ENCODE measurements around the gene CD74. TPM values are rescaled to one million over a fixed set of nuclear protein-coding genes. Genes with fewer than 3 reads are reported as not detected.
"Not testable (repeated sequence)": the region's sequence is repeated elsewhere in the genome, so short reads cannot be mapped to it uniquely, and the experiment has no call there.

CD74 gene
- total RNA-seq, 4 donors from 2014 or later, result 123 to 291 (median 160) TPM

DNA sequence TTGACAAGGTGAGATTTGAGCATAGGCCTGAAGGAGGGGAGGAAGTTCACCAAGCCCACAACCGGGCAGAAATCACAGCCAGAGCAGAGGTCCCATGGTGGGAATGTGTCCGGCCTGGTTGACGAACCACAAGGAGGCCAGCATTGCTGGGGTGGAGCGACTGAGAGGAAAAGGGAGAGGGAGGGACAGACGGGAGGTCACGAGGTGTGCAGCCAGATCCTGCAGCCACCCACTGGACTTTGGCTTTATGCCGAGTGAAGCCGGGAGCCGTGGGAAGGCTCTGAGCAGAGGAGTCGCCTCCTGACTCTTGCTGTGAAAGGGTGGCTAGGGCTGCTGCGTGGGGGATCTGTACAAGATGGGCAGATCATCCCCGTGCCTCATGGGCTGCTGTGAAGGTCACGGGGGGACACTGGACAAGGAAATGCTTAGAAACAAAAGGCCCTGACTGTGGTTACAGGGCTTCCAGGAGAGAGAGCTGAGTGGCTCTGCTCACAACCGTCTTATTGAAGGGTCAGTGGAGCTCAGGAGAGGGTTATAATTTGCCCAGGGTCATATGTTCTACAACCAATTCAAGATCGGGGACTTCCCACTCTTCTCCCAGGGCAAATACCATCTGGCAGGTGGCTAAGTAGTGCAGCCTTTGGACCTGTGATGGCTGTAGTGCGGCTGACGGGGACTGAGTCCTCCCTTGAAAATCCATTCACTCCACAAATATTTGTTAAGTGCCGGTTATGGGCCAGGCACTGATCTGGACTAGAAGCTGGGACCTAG, 15.6 kb upstream of the CD74 start:
- H3K27ac ChIP-seq, result peak overlapping the region in 3 of 4 donors; percentile 44 to 58 (median 56)
- no peak overlapping the region for H3K4me3 ChIP-seq
- DNase-seq (no peak), ATAC-seq (peak; percentile 46 to 56)
- intact Hi-C loops (cut with DNase I; ENCODE audit: low total_unique reads), result no loop called here
- H3K9me3 ChIP-seq, result no peaks in the 10 kb centered on the region
- no peaks in the 10 kb centered on the region for H3K27me3 ChIP-seq
- peaks cover 0 to 12% of the 10 kb centered on the region in 2 donors for H3K4me1 ChIP-seq
- in situ Hi-C loops (cut with MboI; ENCODE audit: low sequenced_read_pairs in 4 of 4), result no loop called here
- no peaks in the 10 kb centered on the region for H3K36me3 ChIP-seq
- no peak for TF ChIP-seq POLR2A (IDR thresholded peaks at IDR 0.05)
- TF ChIP-seq, protein P1, sequence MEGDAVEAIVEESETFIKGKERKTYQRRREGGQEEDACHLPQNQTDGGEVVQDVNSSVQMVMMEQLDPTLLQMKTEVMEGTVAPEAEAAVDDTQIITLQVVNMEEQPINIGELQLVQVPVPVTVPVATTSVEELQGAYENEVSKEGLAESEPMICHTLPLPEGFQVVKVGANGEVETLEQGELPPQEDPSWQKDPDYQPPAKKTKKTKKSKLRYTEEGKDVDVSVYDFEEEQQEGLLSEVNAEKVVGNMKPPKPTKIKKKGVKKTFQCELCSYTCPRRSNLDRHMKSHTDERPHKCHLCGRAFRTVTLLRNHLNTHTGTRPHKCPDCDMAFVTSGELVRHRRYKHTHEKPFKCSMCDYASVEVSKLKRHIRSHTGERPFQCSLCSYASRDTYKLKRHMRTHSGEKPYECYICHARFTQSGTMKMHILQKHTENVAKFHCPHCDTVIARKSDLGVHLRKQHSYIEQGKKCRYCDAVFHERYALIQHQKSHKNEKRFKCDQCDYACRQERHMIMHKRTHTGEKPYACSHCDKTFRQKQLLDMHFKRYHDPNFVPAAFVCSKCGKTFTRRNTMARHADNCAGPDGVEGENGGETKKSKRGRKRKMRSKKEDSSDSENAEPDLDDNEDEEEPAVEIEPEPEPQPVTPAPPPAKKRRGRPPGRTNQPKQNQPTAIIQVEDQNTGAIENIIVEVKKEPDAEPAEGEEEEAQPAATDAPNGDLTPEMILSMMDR (IDR thresholded peaks at IDR 0.05 in 4 of 5, conservative IDR thresholded peaks at IDR 0.05 in 1 of 5), result no peak

- DNase-seq; intact Hi-C loops (cut with DNase I; ENCODE audit: low total_unique reads); H3K27me3 ChIP-seq; H3K9me3 ChIP-seq; in situ Hi-C loops (cut with MboI; ENCODE audit: low sequenced_read_pairs in 4 of 4); H3K27ac ChIP-seq; H3K4me3 ChIP-seq; H3K36me3 ChIP-seq; ATAC-seq: not testable (repeated sequence)
- H3K4me1 ChIP-seq, result peaks cover 0 to 12% of the 10 kb centered on the region in 2 donors
These were observed 13.5 kb upstream of the CD74 start for GRCh38 chr5:150426165-150426564.

DNA sequence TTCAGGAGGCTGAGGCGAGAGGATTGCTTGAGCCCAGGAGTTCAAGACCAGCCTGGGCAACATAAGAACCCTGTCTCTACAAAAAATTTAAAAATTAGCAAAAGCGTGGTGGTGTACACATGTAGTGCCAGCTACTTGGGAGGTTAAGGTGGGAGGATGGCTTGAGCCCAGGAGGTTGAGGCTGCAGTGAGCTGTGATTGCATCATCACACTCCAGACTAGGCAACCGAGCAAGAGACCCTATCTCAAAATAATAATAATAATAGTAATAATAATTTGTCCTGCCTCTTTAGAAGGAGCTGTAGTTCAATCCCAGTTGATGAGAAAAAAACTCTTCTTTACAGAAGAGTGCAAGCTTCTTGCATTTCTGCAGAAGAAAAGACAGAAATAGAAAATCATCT, 10.0 kb upstream of the CD74 start:
- intact Hi-C loops (cut with DNase I; ENCODE audit: low total_unique reads) (no loop called here), in situ Hi-C loops (cut with MboI; ENCODE audit: low sequenced_read_pairs in 4 of 4) (no loop called here)
- peaks cover 0 to 2% of the 10 kb centered on the region in 2 donors for H3K4me1 ChIP-seq
- H3K27ac ChIP-seq, result no peak overlapping the region
- ATAC-seq (no peak), DNase-seq (no peak)
- no peaks in the 10 kb centered on the region for H3K36me3 ChIP-seq
- no peaks in the 10 kb centered on the region for H3K27me3 ChIP-seq
- TF ChIP-seq, protein P1 (IDR thresholded peaks at IDR 0.05 in 4 of 5, conservative IDR thresholded peaks at IDR 0.05 in 1 of 5), result no peak
- TF ChIP-seq POLR2A (IDR thresholded peaks at IDR 0.05), result no peak
- H3K4me3 ChIP-seq, result no peak overlapping the region
- H3K9me3 ChIP-seq, result no peaks in the 10 kb centered on the region

DNA sequence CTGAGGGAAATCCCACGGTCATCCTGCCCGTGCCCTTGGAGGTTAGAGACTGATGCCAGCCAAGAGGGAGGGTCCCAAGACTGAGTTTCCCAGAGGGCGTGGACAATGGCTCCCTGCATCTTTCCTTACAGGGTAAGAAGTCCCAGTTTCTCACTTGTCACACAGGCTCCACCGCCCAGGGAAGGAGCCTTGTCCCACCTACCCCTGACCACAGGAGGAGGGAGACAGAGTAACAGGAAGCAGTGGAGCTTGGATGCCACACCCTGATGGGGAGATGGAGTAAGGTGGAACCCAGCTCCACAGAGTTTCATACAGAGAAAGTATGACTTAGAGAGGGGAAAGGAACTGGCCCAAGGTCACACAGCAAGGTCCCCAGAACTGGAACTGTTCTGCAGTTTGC, 9.4 kb upstream of the CD74 start:
- no peaks in the 10 kb centered on the region for H3K27me3 ChIP-seq
- no peak for ATAC-seq
- no peaks in the 10 kb centered on the region for H3K4me1 ChIP-seq
- no peak overlapping the region for H3K4me3 ChIP-seq
- intact Hi-C loops (cut with DNase I; ENCODE audit: low total_unique reads), result no loop called here
- H3K36me3 ChIP-seq, result no peaks in the 10 kb centered on the region
- no peak overlapping the region for H3K27ac ChIP-seq
- in situ Hi-C loops (cut with MboI; ENCODE audit: low sequenced_read_pairs in 4 of 4), result no loop called here
- TF ChIP-seq, protein P1 (IDR thresholded peaks at IDR 0.05 in 4 of 5, conservative IDR thresholded peaks at IDR 0.05 in 1 of 5), result no peak
- no peak for TF ChIP-seq POLR2A (IDR thresholded peaks at IDR 0.05)
- no peaks in the 10 kb centered on the region for H3K9me3 ChIP-seq
- DNase-seq, result no peak

DNA sequence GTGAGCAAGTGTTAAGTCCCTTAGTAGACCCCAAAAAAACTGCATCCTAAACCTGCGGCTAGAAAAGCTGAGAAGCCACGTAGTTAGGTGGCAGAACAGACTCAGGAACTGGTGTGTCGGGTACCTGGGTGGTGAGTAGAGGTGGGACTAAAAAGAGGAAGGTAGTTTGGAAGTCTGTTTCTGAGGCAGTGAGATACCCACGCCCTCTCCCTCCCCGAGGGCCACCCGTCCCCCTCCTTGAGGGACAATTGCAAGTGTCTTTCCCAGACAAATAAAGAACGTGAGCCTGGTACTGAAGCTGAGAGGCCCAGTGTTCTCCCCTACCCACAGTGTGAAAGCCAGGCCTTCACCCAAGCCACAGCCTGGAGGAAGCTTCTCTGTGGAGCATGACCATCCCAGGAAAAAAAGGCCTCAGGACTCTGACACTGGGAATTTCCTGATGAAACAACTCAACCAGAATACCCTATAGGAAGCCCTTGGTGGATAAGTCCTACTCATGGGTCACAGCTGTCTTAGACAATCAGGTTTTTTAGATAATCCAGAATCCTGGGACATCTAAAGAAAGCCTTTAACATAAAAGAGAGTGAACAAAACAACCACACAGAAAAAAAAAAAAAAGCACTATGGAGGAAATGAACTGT, 7.0 kb upstream of the CD74 start:
- TF ChIP-seq, protein P1 (IDR thresholded peaks at IDR 0.05 in 4 of 5, conservative IDR thresholded peaks at IDR 0.05 in 1 of 5), result no peak
- no peak for TF ChIP-seq POLR2A (IDR thresholded peaks at IDR 0.05)
- intact Hi-C loops (cut with DNase I; ENCODE audit: low total_unique reads) (no loop called here), in situ Hi-C loops (cut with MboI; ENCODE audit: low sequenced_read_pairs in 4 of 4) (no loop called here)
- Histone ChIP-seq H3K27me3 (no peaks in the 10 kb centered on the region), H3K36me3 (no peaks in the 10 kb centered on the region), H3K4me3 (no peak overlapping the region), H3K9me3 (no peaks in the 10 kb centered on the region), H3K27ac (no peak overlapping the region), H3K4me1 (no peaks in the 10 kb centered on the region)
- ATAC-seq (no peak), DNase-seq (no peak)

- H3K36me3 ChIP-seq; H3K4me3 ChIP-seq; H3K27me3 ChIP-seq; DNase-seq; H3K9me3 ChIP-seq; intact Hi-C loops (cut with DNase I; ENCODE audit: low total_unique reads); ATAC-seq; in situ Hi-C loops (cut with MboI; ENCODE audit: low sequenced_read_pairs in 4 of 4); H3K4me1 ChIP-seq: not testable (repeated sequence)
- H3K27ac ChIP-seq, result peak overlapping the region; percentile 63 to 83 (median 78)
These were observed 1.4 kb upstream of the CD74 start for GRCh38 chr5:150413902-150414790.

All from gastrocnemius medialis (tissue), 4 donors.